Camera-type eye (tissue), 1 donor: ENCODE data around the gene TOX3. TPM values are rescaled to one million over a fixed set of nuclear protein-coding genes. Genes with fewer than 3 reads are reported as not detected.

Source experiments
- total RNA-seq: library from RNA; depleted of rRNA; stranded (reverse); fragments of >200 nt; gene quantifications from one replicate; pipeline ENCODE4 v1.2.3, GENCODE V29; 2014

Gene TOX3
- 32.6 TPM for total RNA-seq

GRCh38 chr16:52547004-52547833, at the start of gene TOX3:
Gene TOX3, minus strand, starts transcription at chr16:52547143. Its CDS starts 420 bp downstream, at chr16:52546723.

